Peyer's patch (tissue), 4 donors: ENCODE results near the gene SLC1A1.

ENCODE experiments used
- CTCF ChIP-seq, 6 experiments: fragments of 450-650 bp in 4 of 6; fragments of 200-600 bp in 2 of 6; sonication (generic) in 1 of 6; IDR thresholded peaks; one replicate each; pipeline ENCODE4 v1.5.1; 2017 to 2019; ENCODE audit warnings: antibody characterized with exemption in 6 of 6, mild to moderate bottlenecking in 3 of 6, moderate library complexity in 1 of 6
- POLR2A ChIP-seq, 2 donors: fragments of 450-650 bp; IDR thresholded peaks; one replicate each; pipeline ENCODE4 v1.5.1; 2017; ENCODE audit warnings: antibody characterized with exemption in 2 of 2, mild to moderate bottlenecking in 2 of 2, moderate library complexity in 2 of 2

GRCh38 chr9:4581035-4581760, 90.9 kb downstream of the SLC1A1 start:
- TF ChIP-seq CTCF (IDR thresholded peaks at IDR 0.05) (no peak), POLR2A (IDR thresholded peaks at IDR 0.05) (no peak)
